H1 (cell line): ENCODE results near the gene FGF5. TPM values are rescaled to one million over a fixed set of nuclear protein-coding genes. Genes with fewer than 3 reads are reported as not detected.

ENCODE experiments used
- CTCF ChIA-PET: fragments of 300-600 bp; sonication (Branson Sonifier 250); formaldehyde crosslinking; loops from one replicate; lab custom pipeline; 2021; ENCODE audit not compliant: partially characterized antibody; lab: Charles Lee
- POLR2A ChIA-PET: fragments of 300-600 bp; sonication (Branson Sonifier 250); formaldehyde crosslinking; loops from one replicate; lab custom pipeline; 2021; ENCODE audit warnings: inconsistent platforms; ENCODE audit not compliant: partially characterized antibody; lab: Charles Lee
- DNase-seq, 2 experiments: peaks; one replicate each; pipeline versions ENCODE4 v3.0.0 to v3.0.0-alpha.2; 2010 to 2022; ENCODE audit warnings: low spot score in 2 of 2, low read depth in 1 of 2, mixed read lengths in 1 of 2
- FAIRE-seq: peaks from 2 replicates; lab custom pipeline; 2011; peaks lifted over from hg19 to GRCh38; lab: Jason Lieb, UNC
- H2AFZ ChIP-seq: 2 replicates; pipeline ENCODE4 v1.8.1; 2012; ENCODE audit warnings: low read length, inconsistent platforms
- H2AK5ac ChIP-seq: 2 replicates; pipeline ENCODE4 v1.6.1; 2013; ENCODE audit warnings: low read depth, low read length
- H2BK120ac ChIP-seq: replicated peaks from 2 replicates; pipeline ENCODE3; 2013; ENCODE audit warnings: low read depth, low read length, inconsistent platforms
- H2BK12ac ChIP-seq: 2 replicates; pipeline ENCODE4 v1.6.1; 2013; ENCODE audit warnings: low read depth, low read length
- H2BK15ac ChIP-seq: 2 replicates; pipeline ENCODE4 v1.6.1; 2013; ENCODE audit warnings: low read length
- H2BK20ac ChIP-seq: 2 replicates; pipeline ENCODE4 v1.6.1; 2013; ENCODE audit warnings: low read length
- H2BK5ac ChIP-seq: 2 replicates; pipeline ENCODE4 v1.6.1; 2013; ENCODE audit warnings: low read depth, low read length
- H3K14ac ChIP-seq: 2 replicates; pipeline ENCODE4 v1.6.1; 2013; ENCODE audit warnings: inconsistent platforms; ENCODE audit not compliant: insufficient read length
- H3K18ac ChIP-seq: 2 replicates; pipeline ENCODE4 v1.6.1; 2013; ENCODE audit warnings: low read length; ENCODE audit errors: extremely low read depth
- H3K23ac ChIP-seq: 2 replicates; pipeline ENCODE4 v1.6.1; 2013; ENCODE audit warnings: inconsistent platforms; ENCODE audit not compliant: insufficient read length
- H3K23me2 ChIP-seq: 2 replicates; pipeline ENCODE4 v1.6.1; 2013; ENCODE audit warnings: low read depth, low read length
- H3K27ac ChIP-seq: 2 replicates; pipeline ENCODE4 v1.6.1; 2011; ENCODE audit warnings: low read depth, low read length, inconsistent platforms
- H3K27me3 ChIP-seq, 4 experiments: replicated peaks in 1 of 4; 1 replicate in 1 of 4; 2 replicates in 3 of 4; pipeline versions ENCODE4 v1.6.1 to v1.8.1; 2011 to 2013; ENCODE audit warnings: low read length in 3 of 4, mild to moderate bottlenecking in 3 of 4, inconsistent platforms in 2 of 4, mixed read lengths in 2 of 4, moderate library complexity in 1 of 4; ENCODE audit not compliant: control insufficient read depth in 3 of 4, insufficient read depth in 3 of 4; ENCODE audit errors: extremely low read depth in 1 of 4
- H3K36me3 ChIP-seq, 4 experiments: 2 replicates each; pipeline versions ENCODE4 v1.6.1 to v1.8.1; 2011 to 2013; ENCODE audit warnings: mild to moderate bottlenecking in 4 of 4, low read length in 3 of 4, moderate library complexity in 2 of 4, control low read depth in 1 of 4, inconsistent platforms in 1 of 4; ENCODE audit not compliant: insufficient read depth in 4 of 4, control insufficient read depth in 2 of 4
- H3K4ac ChIP-seq: replicated peaks from 2 replicates; pipeline ENCODE3; 2013; ENCODE audit warnings: low read length, low read depth, mixed read lengths, inconsistent platforms; ENCODE audit not compliant: insufficient read length
- H3K4me1 ChIP-seq, 4 experiments: replicated peaks in 1 of 4; 1 replicate in 1 of 4; 2 replicates in 3 of 4; pipeline versions ENCODE4 v1.6.1 to v1.8.1; 2011 to 2013; ENCODE audit warnings: low read length in 3 of 4, inconsistent platforms in 2 of 4, mixed read lengths in 1 of 4; ENCODE audit not compliant: insufficient read depth in 4 of 4, control insufficient read depth in 3 of 4
- H3K4me2 ChIP-seq, 2 experiments: 2 replicates each; pipeline versions ENCODE4 v1.6.1 to v1.8.1; 2011 to 2013; ENCODE audit warnings: low read depth in 2 of 2, low read length in 2 of 2, control low read depth in 1 of 2, inconsistent platforms in 1 of 2, mild to moderate bottlenecking in 1 of 2; ENCODE audit not compliant: insufficient read depth in 1 of 2
- H3K4me3 ChIP-seq, 4 experiments: fragments of 200-600, 300-600 bp in 1 of 4; sonication (generic), shearing (Covaris generic), sonication (Bioruptor Twin) in 1 of 4; 2 replicates each; pipeline versions ENCODE4 v1.5.1 to v1.8.1; 2011 to 2016; ENCODE audit warnings: low read length in 4 of 4, low read depth in 3 of 4, control low read depth in 2 of 4, inconsistent platforms in 2 of 4, mild to moderate bottlenecking in 2 of 4, mixed read lengths in 1 of 4, moderate library complexity in 1 of 4; ENCODE audit not compliant: insufficient read depth in 2 of 4; ENCODE audit errors: extremely low read depth in 1 of 4
- H3K56ac ChIP-seq: replicated peaks from 2 replicates; pipeline ENCODE3; 2013; ENCODE audit warnings: low read depth, mild to moderate bottlenecking, mixed read lengths, low read length, inconsistent platforms; ENCODE audit not compliant: insufficient read length
- H3K79me1 ChIP-seq: 2 replicates; pipeline ENCODE4 v1.6.1; 2013; ENCODE audit warnings: low read depth, low read length, control low read depth
- H3K79me2 ChIP-seq, 2 experiments: 2 replicates each; pipeline versions ENCODE4 v1.6.1 to v1.8.1; 2012 to 2013; ENCODE audit warnings: low read length in 2 of 2, mild to moderate bottlenecking in 2 of 2, inconsistent platforms in 1 of 2; ENCODE audit not compliant: insufficient read depth in 2 of 2, control insufficient read depth in 1 of 2
- H3K9ac ChIP-seq, 4 experiments: replicated peaks in 1 of 4; 1 replicate in 1 of 4; 2 replicates in 3 of 4; pipeline versions ENCODE4 v1.6.1 to v1.8.1; 2011 to 2013; ENCODE audit warnings: low read depth in 3 of 4, low read length in 3 of 4, control low read depth in 2 of 4, mild to moderate bottlenecking in 2 of 4, moderate library complexity in 2 of 4, inconsistent platforms in 1 of 4; ENCODE audit errors: extremely low read depth in 1 of 4
- H3K9me3 ChIP-seq, 2 experiments: 2 replicates each; pipeline versions ENCODE4 v1.6.1 to v1.8.1; 2012 to 2013; ENCODE audit warnings: mild to moderate bottlenecking in 2 of 2, moderate library complexity in 2 of 2, control low read depth in 1 of 2, inconsistent platforms in 1 of 2, low read depth in 1 of 2, low read length in 1 of 2, mixed read lengths in 1 of 2; ENCODE audit not compliant: insufficient read depth in 2 of 2
- H4K20me1 ChIP-seq, 2 experiments: replicated peaks in 1 of 2; 2 replicates each; pipeline versions ENCODE3 to v1.8.1; 2011 to 2013; ENCODE audit warnings: inconsistent platforms in 2 of 2, low read length in 2 of 2, mild to moderate bottlenecking in 1 of 2; ENCODE audit not compliant: insufficient read depth in 2 of 2, control insufficient read depth in 1 of 2
- H4K5ac ChIP-seq: 2 replicates; pipeline ENCODE4 v1.6.1; 2013; ENCODE audit warnings: low read length, low read depth, mixed read lengths, inconsistent platforms; ENCODE audit not compliant: insufficient read length
- H4K8ac ChIP-seq: 2 replicates; pipeline ENCODE4 v1.8.0; 2013; ENCODE audit warnings: mild to moderate bottlenecking, moderate library complexity, low read length, inconsistent platforms; ENCODE audit not compliant: insufficient read depth; ENCODE audit errors: extremely low read depth
- H4K91ac ChIP-seq: replicated peaks from 2 replicates; pipeline ENCODE3; 2013; ENCODE audit warnings: low read length, mixed read lengths, inconsistent platforms; ENCODE audit not compliant: insufficient read length
- CHD1 ChIP-seq: IDR thresholded peaks from 2 replicates; pipeline ENCODE4 v1.6.1; 2012; ENCODE audit warnings: low read depth, low read length, improper control_type of control experiment
- CREB1 ChIP-seq: IDR thresholded peaks from 2 replicates; pipeline ENCODE4 v1.6.1; 2012; ENCODE audit warnings: inconsistent platforms
- EGR1 ChIP-seq: IDR thresholded peaks from 2 replicates; pipeline ENCODE4 v1.6.1; 2011; ENCODE audit warnings: low read depth, low read length, borderline replicate concordance
- EZH2 ChIP-seq: fragments of 200-600 bp; sonication (generic); IDR thresholded peaks from 2 replicates; pipeline ENCODE4 v1.7.1; 2012; ENCODE audit warnings: low read depth, mild to moderate bottlenecking, moderate library complexity, low read length, inconsistent platforms; ENCODE audit not compliant: severe bottlenecking
- GTF2F1 ChIP-seq: IDR thresholded peaks from 2 replicates; pipeline ENCODE4 v1.6.1; 2012; ENCODE audit warnings: low read depth, low read length, improper control_type of control experiment, borderline replicate concordance
- PHF8 ChIP-seq: fragments of 200-600 bp; sonication (generic); conservative IDR thresholded peaks from 2 replicates; pipeline ENCODE4 v1.7.1; 2012; ENCODE audit warnings: low read depth, mild to moderate bottlenecking, inconsistent platforms, low read length, moderate library complexity
- POLR2A ChIP-seq, 2 experiments: IDR thresholded peaks; 1 replicate in 1 of 2; 2 replicates in 1 of 2; pipeline ENCODE4 v1.6.1; 2011; ENCODE audit warnings: low read depth in 2 of 2, low read length in 2 of 2, mild to moderate bottlenecking in 2 of 2; ENCODE audit errors: control extremely low read depth in 1 of 2
- RBBP5 ChIP-seq: IDR thresholded peaks from 2 replicates; pipeline ENCODE4 v1.7.1; 2012; ENCODE audit warnings: low read depth, mild to moderate bottlenecking, inconsistent platforms, low read length, moderate library complexity, borderline replicate concordance
- RNF2 ChIP-seq: fragments of 200-900, 300-1000 bp; sonication (generic); IDR thresholded peaks from 2 replicates; pipeline ENCODE4 v1.7.1; 2016; ENCODE audit warnings: borderline replicate concordance, low read depth, mild to moderate bottlenecking, antibody characterized with exemption, low read length; ENCODE audit not compliant: poor library complexity, severe bottlenecking; ENCODE audit errors: missing control alignments
- SUZ12 ChIP-seq: fragments of 200-600 bp; sonication (generic); IDR thresholded peaks from 2 replicates; pipeline ENCODE4 v1.6.1; 2012; ENCODE audit warnings: mild to moderate bottlenecking, inconsistent platforms, low read length, moderate library complexity, mixed read lengths
- TEAD4 ChIP-seq: IDR thresholded peaks from 2 replicates; pipeline ENCODE4 v1.6.1; 2012; ENCODE audit warnings: low read depth, low read length, inconsistent platforms, mixed read lengths
- WGBS, 2 experiments: shearing (Covaris generic) in 1 of 2; methylation state at CpG; one replicate each; pipeline versions ENCODE4 v1.1.6 to v1.1.7; 2013 to 2015; ENCODE audit warnings: low lambda C conversion rate in 2 of 2, mixed read lengths in 2 of 2, inconsistent platforms in 1 of 2, low coverage in 1 of 2, missing lambda C conversion rate in 1 of 2; ENCODE audit not compliant: insufficient replicate concordance in 2 of 2, insufficient coverage in 1 of 2, insufficient read length in 1 of 2; ENCODE audit errors: extremely low coverage in 1 of 2, missing lambda C conversion rate in 1 of 2; 5-methylcytosine and 5-hydroxymethylcytosine counted together
- polyA plus RNA-seq, 7 experiments: library from polyadenylated mRNA; depleted of rRNA in 3 of 7; stranded (reverse) in 5 of 7; unstranded in 2 of 7; fragments of >200 nt in 5 of 7; fragments of 200-250 nt in 2 of 7; gene quantifications; 1 replicate in 5 of 7; 2 replicates in 1 of 7; 4 replicates in 1 of 7; pipeline versions ENCODE4 v1.2.1 to v1.2.3, GENCODE V29; 2011 to 2013; ENCODE audit warnings: missing spikeins in 2 of 7, mixed read lengths in 2 of 7
- total RNA-seq: library from RNA; stranded (reverse); fragmentation: NEBNext Ultra II Directional; extraction: Animal tissue kit (Norgen Biotek cat#: 25700); gene quantifications from 2 replicates; pipeline ENCODE4 v1.2.1, GENCODE V29; 2021

Gene FGF5
- total and polyA plus RNA-seq, 2 of the 8 experiments (the other 6 are each of a cell fraction or from before 2014, with no cell fraction given), result not detected

- H2BK20ac ChIP-seq, result no peak overlapping the region
- no peak overlapping the region for H3K23ac ChIP-seq
- no peak overlapping the region for H2AFZ ChIP-seq
- peaks cover 79 to 86% (median 82%) of the 10 kb centered on the region in 4 experiments for H3K27me3 ChIP-seq
- no peak for FAIRE-seq
- no peak overlapping the region for H3K27ac ChIP-seq
- peaks cover 14 to 26% of the 10 kb centered on the region in 2 experiments for H4K20me1 ChIP-seq
- H3K4me3 ChIP-seq, result peak overlapping the region; percentile 29 to 56 (median 40); a peak in 7 of 8 replicates
- peaks cover 0 to 28% (median 19%) of the 10 kb centered on the region in 4 experiments; a peak in 6 of 7 replicates for H3K4me1 ChIP-seq
- no peak overlapping the region for H3K14ac ChIP-seq
- H4K5ac ChIP-seq, result no peak overlapping the region
- no peaks in the 10 kb centered on the region; a peak in 1 of 8 replicates for H3K36me3 ChIP-seq
- no peak for TF ChIP-seq RBBP5
- no peak for TF ChIP-seq CHD1
- 0 out of 2 replicates have a peak, but pooled peaks have one; percentile 27 for TF ChIP-seq EGR1
- no peak for TF ChIP-seq POLR2A (IDR thresholded peaks at IDR 0.05; ENCODE audit: control extremely low read depth in 1 of 2, low read depth in 2 of 2, low read length in 2 of 2)
- TF ChIP-seq GTF2F1, result no peak
- peak; percentile 84 for TF ChIP-seq SUZ12
- peak; percentile 86 for TF ChIP-seq RNF2
- TF ChIP-seq TEAD4, result no peak
- TF ChIP-seq EZH2, result peak; percentile 74
- no peak for TF ChIP-seq CREB1
- no peak for TF ChIP-seq PHF8
- TF ChIP-seq, all 59 proteins: peak for 4
- ChIA-PET POLR2A (interaction anchor here (0.7 to 1.6 kb wide), 2 partner anchors 64 to 74 kb away, joined by 3 to 4 read pairs; no protein-coding TSS in a partner anchor), CTCF (interaction anchor here (0.9 to 4.0 kb wide), 8 partner anchors 56 to 84 kb away, joined by 3 to 37 read pairs (median 8); partner anchors contain the start of gene CFAP299)
- no peak overlapping the region for H2AK5ac ChIP-seq
- WGBS, 2 experiments, result 3% methylated on average over 25 of the region's 25 CpGs; no CpG with 5 or more reads in 1 of the 2 experiments
- H2BK12ac ChIP-seq, result peak overlapping the region; percentile 61; the same call in 1 of the 2 replicates
- H3K79me1 ChIP-seq, result no peaks in the 10 kb centered on the region
- peak overlapping the region; percentile 85 to 92 for H3K4me2 ChIP-seq
- H3K79me2 ChIP-seq, result no peaks in the 10 kb centered on the region
- no peak overlapping the region for H3K18ac ChIP-seq
- no peaks in the 10 kb centered on the region for H3K9me3 ChIP-seq
- no peak for DNase-seq
- H2BK15ac ChIP-seq, result no peak overlapping the region
- no peak overlapping the region for H2BK120ac ChIP-seq
- no peak overlapping the region for H3K9ac ChIP-seq
- H3K56ac ChIP-seq, result no peak overlapping the region
- no peak overlapping the region for H3K4ac ChIP-seq
- H4K8ac ChIP-seq, result no peak overlapping the region
- H3K23me2 ChIP-seq, result peaks cover 9% of the 10 kb centered on the region; the same call in 1 of the 2 replicates
- H4K91ac ChIP-seq, result no peak overlapping the region
- H2BK5ac ChIP-seq, result no peak overlapping the region
Measured at GRCh38 chr4:80266902-80267380, 477 bp downstream of the FGF5 start.
